ENCODE results near the gene TGFB1I1.

The TGFB1I1 gene

GRCh38 chr16:31452631-31453106 lies 19.3 kb upstream of the TGFB1I1 start:
- DNase-seq (ENCODE audit: low read depth, low spot score) = peak; percentile 89

- DNase-seq (ENCODE audit: low read depth, low spot score) = no peak
Measured at GRCh38 chr16:31453255-31454204, 18.4 kb upstream of the TGFB1I1 start.

GRCh38 chr16:31455601-31456314 lies 16.2 kb upstream of the TGFB1I1 start:
- no peak for DNase-seq (ENCODE audit: low read depth, low spot score)

- DNase-seq (ENCODE audit: low read depth, low spot score) = no peak
Measured at GRCh38 chr16:31456988-31457360, 15.0 kb upstream of the TGFB1I1 start.

- DNase-seq (ENCODE audit: low read depth, low spot score) = peak; percentile 67
Measured at GRCh38 chr16:31458073-31458843, 13.7 kb upstream of the TGFB1I1 start.

GRCh38 chr16:31458844-31459686 lies 12.9 kb upstream of the TGFB1I1 start, which contains the start of gene ARMC5:
ARMC5 (plus strand) TSS chr16:31459501; CDS start chr16:31459525, 24 bp downstream.
- DNase-seq (ENCODE audit: low read depth, low spot score) = peak; percentile 99

GRCh38 chr16:31459687-31460581 lies 12.0 kb upstream of the TGFB1I1 start:
- peak; percentile 99 for DNase-seq (ENCODE audit: low read depth, low spot score)

- DNase-seq (ENCODE audit: low read depth, low spot score) = peak; percentile 58
Measured at GRCh38 chr16:31460582-31461002, 11.4 kb upstream of the TGFB1I1 start.

- DNase-seq (ENCODE audit: low read depth, low spot score) = no peak
Measured at GRCh38 chr16:31461201-31461920, 10.6 kb upstream of the TGFB1I1 start.

- no peak for DNase-seq (ENCODE audit: low read depth, low spot score)
Measured at GRCh38 chr16:31461921-31462804, 9.8 kb upstream of the TGFB1I1 start.

- DNase-seq (ENCODE audit: low read depth, low spot score) = no peak
Measured at GRCh38 chr16:31464348-31464769, 7.6 kb upstream of the TGFB1I1 start.

GRCh38 chr16:31464781-31465260 lies 7.1 kb upstream of the TGFB1I1 start:
- no peak for DNase-seq (ENCODE audit: low read depth, low spot score)

- no peak for DNase-seq (ENCODE audit: low read depth, low spot score)
Measured at GRCh38 chr16:31465788-31466370, 6.1 kb upstream of the TGFB1I1 start.

GRCh38 chr16:31466381-31466841 lies 5.5 kb upstream of the TGFB1I1 start:
- DNase-seq (ENCODE audit: low read depth, low spot score) = no peak

GRCh38 chr16:31467151-31467773 lies 4.7 kb upstream of the TGFB1I1 start:
- DNase-seq (ENCODE audit: low read depth, low spot score) = no peak

GRCh38 chr16:31467858-31468257 lies 4.1 kb upstream of the TGFB1I1 start:
- no peak for DNase-seq (ENCODE audit: low read depth, low spot score)

- no peak for DNase-seq (ENCODE audit: low read depth, low spot score)
Measured at GRCh38 chr16:31470615-31471014, 1.3 kb upstream of the TGFB1I1 start.

Measured in astrocyte of the hippocampus (primary cell).